HG03342 (cell line): Measurements from ENCODE around the gene GSE1.

Source experiments
- ATAC-seq: cut with Tn5 transposase; IDR thresholded peaks from one replicate; pipeline ENCODE4 v1.9.1; 2021; ENCODE audit warnings: mild to moderate bottlenecking, moderate library complexity; ENCODE audit not compliant: unreplicated experiment

Gene GSE1

DNA sequence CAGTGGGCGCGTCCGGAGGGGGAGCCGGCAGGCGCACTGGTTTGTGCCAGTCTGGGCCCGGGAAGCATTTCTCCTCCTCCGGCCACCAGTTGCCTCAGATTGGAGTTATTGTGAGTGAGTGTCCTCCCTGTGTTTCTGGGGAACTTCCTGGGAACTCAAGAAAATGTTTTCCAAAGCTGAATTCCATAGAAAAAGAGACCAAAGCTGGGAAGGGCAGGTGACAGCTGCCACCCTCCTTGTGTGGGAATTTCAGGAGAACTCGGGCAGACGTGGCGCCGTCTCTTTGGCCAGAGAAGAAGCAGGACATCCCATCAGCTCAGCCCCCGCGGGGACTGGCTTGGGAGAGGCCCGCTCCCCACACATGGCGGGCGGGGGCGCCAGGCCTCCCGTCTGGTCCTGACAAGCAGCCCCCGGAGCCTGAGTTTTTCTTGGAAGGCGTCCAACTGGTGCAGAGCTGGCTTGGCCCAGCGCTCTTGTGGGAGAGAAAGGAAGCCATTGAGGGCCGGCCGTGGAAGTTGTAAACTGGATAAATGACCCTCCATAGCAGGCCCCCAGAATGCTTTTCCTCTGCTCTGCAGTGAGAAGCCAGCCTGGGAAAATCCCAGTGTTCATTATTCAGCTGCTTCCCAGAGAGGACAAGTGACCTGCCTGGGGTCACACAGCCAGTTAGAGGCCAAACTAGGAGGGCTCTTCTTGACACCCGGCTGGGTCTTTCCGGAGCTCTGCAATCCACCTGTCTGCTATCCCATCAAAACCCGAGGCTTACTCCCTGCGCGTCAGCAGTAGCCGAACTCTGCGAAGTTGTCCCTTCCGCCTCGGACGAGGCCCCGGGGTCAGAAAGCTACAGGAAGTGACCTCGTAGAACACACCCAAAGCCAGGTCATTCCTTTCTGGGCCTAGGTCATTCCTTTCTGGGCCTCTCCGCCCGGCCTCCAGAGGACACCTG lies 39.2 kb upstream of the GSE1 start:
- ATAC-seq: no peak

- ATAC-seq: no peak
Observed at GRCh38 chr16:85574672-85575475, 38.2 kb upstream of the GSE1 start.

- no peak for ATAC-seq
Observed at GRCh38 chr16:85575920-85576319, 37.2 kb upstream of the GSE1 start.

DNA sequence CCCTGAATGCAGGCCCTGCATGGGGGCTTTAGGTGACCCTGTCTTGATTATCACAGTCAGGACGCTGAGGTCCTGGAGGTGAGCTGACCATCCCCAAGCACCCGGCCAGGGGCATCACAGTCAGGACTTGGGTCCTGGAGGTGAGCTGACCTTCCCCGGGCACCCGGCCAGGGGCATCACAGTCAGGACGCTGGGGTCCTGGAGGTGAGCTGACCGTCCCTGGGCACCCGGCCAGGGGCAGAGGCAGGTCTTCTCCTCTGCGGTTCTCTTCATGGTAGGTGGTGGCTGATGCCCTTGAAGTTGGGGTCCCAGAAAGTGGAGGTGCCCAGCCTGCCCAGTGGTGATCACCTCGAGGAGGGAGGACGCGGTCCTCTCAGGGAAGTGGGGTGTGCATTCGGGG lies 36.2 kb upstream of the GSE1 start:
- no peak for ATAC-seq

GRCh38 chr16:85577899-85578598 lies 35.1 kb upstream of the GSE1 start:
- ATAC-seq: no peak

DNA sequence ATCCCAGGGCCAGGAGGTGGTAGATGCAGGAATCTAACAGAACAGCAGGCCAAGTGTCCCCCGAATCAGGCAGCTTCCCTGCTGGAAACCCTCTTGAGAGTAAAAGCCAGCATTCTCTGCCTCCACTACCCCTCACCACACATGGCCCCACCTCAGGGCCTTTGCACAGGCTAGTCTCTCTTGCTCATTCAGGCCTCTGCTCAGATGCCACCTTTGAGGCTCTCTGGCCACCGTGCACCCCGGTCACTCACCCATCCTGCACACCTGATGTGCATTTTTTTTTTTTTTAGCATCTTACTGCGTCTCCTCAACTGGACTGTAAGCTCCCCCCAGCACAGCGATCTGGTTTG lies 34.5 kb upstream of the GSE1 start:
- ATAC-seq: no peak

- ATAC-seq: no peak
Observed at GRCh38 chr16:85579191-85579590, 33.9 kb upstream of the GSE1 start.

- no peak for ATAC-seq
Observed at GRCh38 chr16:85579923-85580580, 33.1 kb upstream of the GSE1 start.

DNA sequence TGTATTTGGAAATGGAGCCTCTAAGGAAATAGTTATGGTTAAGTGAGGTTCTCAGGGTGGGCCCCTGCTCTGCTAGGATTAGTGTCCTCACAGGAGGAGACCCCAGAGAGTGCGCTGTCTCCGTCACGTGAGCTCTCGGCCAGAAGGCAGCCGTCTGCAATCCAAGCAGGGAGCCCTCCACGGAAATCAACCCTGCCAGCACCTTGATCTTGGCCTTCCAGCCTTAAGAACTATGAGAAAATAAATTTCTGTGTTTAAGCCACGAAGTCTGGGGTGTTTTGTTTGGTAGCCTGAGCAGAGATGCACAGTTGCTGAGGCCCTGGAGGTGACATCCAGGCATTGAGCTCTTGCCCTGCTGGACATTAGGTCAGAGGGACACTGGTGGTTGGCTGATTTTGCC lies 32.4 kb upstream of the GSE1 start:
- no peak for ATAC-seq

GRCh38 chr16:85582229-85582991 lies 30.7 kb upstream of the GSE1 start:
- ATAC-seq: no peak

DNA sequence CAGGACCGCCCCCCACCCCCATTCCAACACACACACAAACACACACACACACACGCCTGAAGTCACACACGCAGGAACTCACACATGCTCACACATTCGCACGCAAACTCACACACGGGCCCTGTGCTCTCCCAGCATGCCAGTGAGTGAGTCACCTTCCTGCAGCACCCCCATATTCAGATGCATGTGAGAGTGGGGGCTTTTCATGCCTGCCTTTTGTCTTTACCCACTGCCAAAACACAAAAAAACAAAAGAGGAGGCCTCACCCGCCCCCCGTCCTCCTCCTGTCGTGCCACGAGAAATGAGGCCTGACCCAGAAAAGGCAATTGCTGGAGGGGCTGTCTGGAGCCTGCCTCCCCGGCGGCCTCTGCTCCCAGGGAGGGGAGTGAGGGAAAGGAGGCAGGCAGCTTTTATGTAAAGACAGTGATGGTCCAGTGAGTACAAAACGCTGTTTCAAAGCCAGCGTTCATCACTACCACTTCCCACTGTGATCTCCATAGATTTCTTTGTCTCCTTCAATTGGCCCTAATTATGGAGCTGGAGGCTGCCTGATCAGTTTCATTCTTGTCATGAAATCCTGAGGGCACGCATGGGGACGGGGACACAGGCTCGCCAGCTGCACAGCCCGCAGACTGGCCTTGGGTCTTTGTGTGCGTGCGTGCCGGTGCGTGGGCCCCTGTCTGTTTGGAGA lies 29.5 kb upstream of the GSE1 start:
- no peak for ATAC-seq

GRCh38 chr16:85584267-85584666 lies 28.9 kb upstream of the GSE1 start:
- no peak for ATAC-seq

GRCh38 chr16:85584819-85585282 lies 28.3 kb upstream of the GSE1 start:
- ATAC-seq: no peak

GRCh38 chr16:85585711-85586110 lies 27.4 kb upstream of the GSE1 start:
- ATAC-seq: no peak

DNA sequence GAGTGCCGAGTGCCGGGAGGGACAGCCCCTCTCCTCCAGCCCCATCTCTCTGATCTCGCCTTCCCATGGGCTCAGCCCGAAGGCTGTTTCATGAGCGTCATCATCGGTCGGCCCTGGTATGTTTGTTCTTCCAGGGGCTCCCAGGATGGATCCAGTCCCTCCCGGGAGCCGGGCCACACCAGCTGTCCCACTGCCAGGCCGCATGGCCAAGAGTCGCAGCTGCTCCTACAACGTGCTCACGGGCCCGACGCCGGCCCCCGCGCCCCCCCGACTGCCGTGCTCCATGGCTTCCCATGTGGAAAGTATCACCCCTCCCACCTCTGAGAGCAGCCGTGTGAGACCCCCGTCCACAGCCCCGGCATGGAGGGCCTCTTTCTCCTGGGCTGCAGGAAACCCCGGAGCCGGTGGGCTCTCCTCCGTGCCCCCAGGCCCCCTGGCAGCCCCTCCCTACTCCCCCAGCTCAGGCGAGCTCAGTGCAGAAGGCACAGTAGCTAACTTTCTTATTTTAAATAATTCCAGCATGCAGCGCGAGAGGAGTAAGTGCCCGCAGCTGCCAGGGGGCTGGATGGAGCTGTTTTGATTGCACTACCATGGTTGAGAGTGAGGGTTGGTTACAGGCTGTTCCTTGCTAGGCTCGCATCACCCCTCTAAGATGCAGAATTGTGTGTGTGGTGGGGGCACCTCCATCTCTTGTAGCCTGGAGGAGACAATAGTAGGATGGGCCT lies 26.6 kb upstream of the GSE1 start:
- ATAC-seq: no peak

DNA sequence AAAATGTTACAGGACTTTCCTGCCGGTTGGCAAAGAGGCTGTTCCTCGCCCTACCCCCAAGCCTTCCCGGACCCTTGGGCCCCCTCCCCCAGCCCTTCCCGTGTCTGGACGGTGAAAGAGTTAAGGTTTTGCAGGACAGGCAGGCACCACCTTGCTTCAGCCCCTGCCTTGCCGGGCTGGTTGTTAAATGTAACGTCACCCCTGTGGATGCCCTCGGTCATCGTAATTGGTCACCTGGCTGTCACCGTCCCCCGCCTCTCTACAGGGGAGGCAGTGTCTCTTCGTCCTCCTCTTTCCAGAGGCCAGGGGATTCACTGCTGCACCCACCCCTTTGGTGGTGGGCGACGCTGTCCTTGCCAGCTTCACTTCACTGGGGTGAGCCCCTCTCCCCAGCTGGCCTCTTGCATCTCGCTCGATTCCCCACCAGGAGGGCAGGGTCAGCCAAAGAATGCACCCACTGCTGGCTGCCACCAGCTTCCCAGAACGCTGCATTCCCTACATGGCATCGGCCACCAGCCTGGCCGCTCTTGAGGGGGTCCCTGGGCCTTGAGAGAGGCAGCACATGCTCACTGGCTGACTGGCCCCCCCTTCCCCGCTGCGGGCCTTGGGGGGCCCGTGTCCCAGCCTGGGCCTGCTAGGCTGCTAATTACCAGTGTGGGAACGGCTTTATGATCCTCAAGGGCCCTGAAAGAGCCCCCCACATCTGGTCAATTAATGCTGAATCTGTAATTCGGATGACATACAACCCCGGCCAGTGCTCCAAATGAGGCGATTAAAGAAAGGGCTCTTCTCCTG lies 25.2 kb upstream of the GSE1 start:
- ATAC-seq: no peak

DNA sequence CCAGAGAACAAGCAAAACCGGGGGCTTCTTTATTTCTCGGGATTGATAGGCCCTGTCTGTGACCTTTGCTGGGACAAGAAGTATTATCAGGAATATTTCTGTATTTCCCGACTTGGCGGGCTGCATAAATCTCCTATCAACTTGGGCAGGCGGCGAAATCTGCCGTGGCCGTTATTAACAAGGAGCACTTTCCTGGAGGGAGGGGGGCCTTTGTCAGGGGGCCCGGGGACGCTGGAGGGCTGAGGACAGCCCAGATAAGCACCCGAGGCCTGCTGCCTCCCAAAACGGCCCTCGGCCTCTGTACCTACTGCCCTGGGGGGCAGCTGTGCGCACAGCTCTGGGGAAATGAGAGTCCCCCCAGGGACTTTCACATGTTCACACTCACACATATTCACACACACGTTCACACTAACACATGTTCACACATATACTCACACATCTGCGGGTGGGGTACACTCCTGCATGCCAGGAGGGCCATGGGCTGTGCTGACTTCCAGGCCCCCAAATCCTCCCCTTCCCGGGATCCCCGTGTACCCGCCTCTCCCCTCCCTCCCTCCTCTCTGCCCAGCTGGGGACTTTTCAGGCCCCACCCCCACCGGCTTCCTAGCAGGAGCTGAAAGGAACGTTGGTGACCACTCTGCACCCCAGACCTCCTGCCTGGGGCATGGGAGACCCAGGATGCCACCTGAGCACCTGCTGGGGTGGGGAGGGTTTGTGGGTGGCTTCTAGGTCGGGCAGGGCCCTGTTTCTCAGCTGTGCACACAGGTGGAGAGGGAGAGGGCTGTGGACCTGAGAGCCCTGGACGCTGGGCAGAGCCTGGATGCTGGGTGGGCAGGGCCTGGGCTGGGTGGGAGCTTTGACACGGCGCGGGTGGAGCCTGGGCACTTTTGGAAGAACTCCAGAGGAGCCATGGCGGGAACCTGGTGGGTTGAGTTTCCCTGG lies 24.3 kb upstream of the GSE1 start:
- no peak for ATAC-seq
